WTC11 (cell line): ENCODE results near the gene SPDEF.

ENCODE experiments used
- CTCF ChIP-seq: fragments of 200-600 bp; IDR thresholded peaks from 2 replicates; pipeline ENCODE4 v1.8.0; 2022; ENCODE audit warnings: antibody characterized with exemption
- JUN ChIP-seq: sonication (generic); formaldehyde crosslinking; IDR thresholded peaks from 2 replicates; pipeline ENCODE4 v1.8.0; 2023; ENCODE audit warnings: mild to moderate bottlenecking, missing genetic modification reagents
- TEAD4 ChIP-seq: sonication (generic); formaldehyde crosslinking; IDR thresholded peaks from 2 replicates; pipeline ENCODE4 v1.8.0; 2022; ENCODE audit warnings: mild to moderate bottlenecking, missing genetic modification reagents
- ZBTB43 ChIP-seq: sonication (generic); formaldehyde crosslinking; IDR thresholded peaks from 2 replicates; pipeline ENCODE4 v1.8.1; 2023; ENCODE audit warnings: mild to moderate bottlenecking, missing genetic modification reagents

- TF ChIP-seq CTCF (no peak), ZBTB43 (CRISPR knock-in tag) (no peak), TEAD4 (CRISPR knock-in tag) (no peak), JUN (CRISPR knock-in tag) (no peak)
These were observed 24.4 kb downstream of the SPDEF start for GRCh38 chr6:34531580-34532201.
